GM12878 (cell line): ENCODE data around the gene MIEN1. TPM values are rescaled to one million over a fixed set of nuclear protein-coding genes. Genes with fewer than 3 reads are reported as not detected.

Experiments
- ATAC-seq: fragments of 200-7000 bp; cut with Tn5 transposase; 3 replicates; pipeline ENCODE4 v1.9.1; 2020; ENCODE audit warnings: mild to moderate bottlenecking, moderate library complexity
- BruUV-seq: library from RNA; stranded (reverse); fragments of 400-500 nt; replicated peaks from 2 replicates; lab custom pipeline; 2021; lab: Mats Ljungman, UMichigan
- CTCF ChIA-PET: fragments of 300-600 bp; sonication (Branson Sonifier 250); formaldehyde crosslinking; extraction: SDS; loops from one replicate; lab custom pipeline; 2021; ENCODE audit warnings: inconsistent platforms; lab: Yijun Ruan, JAX
- POLR2A ChIA-PET: fragments of 350-600 bp; formaldehyde crosslinking; extraction: SDS; loops from one replicate; lab custom pipeline; 2021; ENCODE audit warnings: inconsistent platforms; lab: Charles Lee
- RAD21 ChIA-PET: fragments of 300-600 bp; sonication (Branson Sonifier 250); formaldehyde crosslinking; loops from one replicate; lab custom pipeline; 2023; ENCODE audit warnings: antibody characterized with exemption; ENCODE audit not compliant: unreplicated experiment; lab: Charles Lee
- SMC1A ChIA-PET: fragments of 300-600 bp; sonication (Branson Sonifier 250); formaldehyde crosslinking; loops from one replicate; lab custom pipeline; 2023; ENCODE audit not compliant: unreplicated experiment, uncharacterized antibody; lab: Charles Lee
- DNase-seq: peaks from one replicate; pipeline ENCODE4 v3.0.0-alpha.2; 2011; ENCODE audit warnings: low read depth, low spot score
- FAIRE-seq: peaks from 3 replicates; lab custom pipeline; 2011; peaks lifted over from hg19 to GRCh38; lab: Jason Lieb, UNC
- H2AFZ ChIP-seq: 2 replicates; pipeline ENCODE4 v1.6.0; 2011; ENCODE audit warnings: low read depth, low read length, control low read depth; ENCODE audit not compliant: control insufficient read depth
- H3K27ac ChIP-seq: 2 replicates; pipeline ENCODE4 v1.5.1; 2011; ENCODE audit warnings: control low read depth; ENCODE audit not compliant: control insufficient read depth, insufficient read depth
- H3K27me3 ChIP-seq, 2 experiments: replicated peaks in 1 of 2; 2 replicates each; pipeline versions ENCODE4 v1.6.0 to v1.6.1; 2011; ENCODE audit warnings: low read length in 1 of 2; ENCODE audit not compliant: control insufficient read depth in 2 of 2, insufficient read depth in 2 of 2
- H3K36me3 ChIP-seq, 2 experiments: 2 replicates each; pipeline ENCODE4 v1.5.1; 2011; ENCODE audit warnings: low read length in 1 of 2; ENCODE audit not compliant: control insufficient read depth in 2 of 2, insufficient read depth in 2 of 2
- H3K4me1 ChIP-seq: 2 replicates; pipeline ENCODE4 v1.6.1; 2011; ENCODE audit warnings: mild to moderate bottlenecking, low read length, moderate library complexity, mixed read lengths; ENCODE audit not compliant: control insufficient read depth, insufficient read depth
- H3K4me2 ChIP-seq: 2 replicates; pipeline ENCODE4 v1.6.0; 2011; ENCODE audit warnings: control low read depth; ENCODE audit not compliant: control insufficient read depth, insufficient read depth
- H3K4me3 ChIP-seq: fragments of 200-600 bp; sonication (generic); 2 replicates; pipeline ENCODE4 v1.5.1; 2016
- H3K79me2 ChIP-seq: 2 replicates; pipeline ENCODE4 v1.6.0; 2011; ENCODE audit warnings: low read length; ENCODE audit not compliant: control insufficient read depth, insufficient read depth
- H3K9ac ChIP-seq: 2 replicates; pipeline ENCODE4 v1.8.0; 2011; ENCODE audit warnings: low read length, control low read depth, mixed read lengths; ENCODE audit not compliant: control insufficient read depth, insufficient read depth
- H3K9me3 ChIP-seq: replicated peaks from 3 replicates; pipeline ENCODE4 v1.5.1; 2011; ENCODE audit warnings: mild to moderate bottlenecking, low read length; ENCODE audit not compliant: control insufficient read depth, insufficient read depth
- H4K20me1 ChIP-seq: 2 replicates; pipeline ENCODE4 v1.6.0; 2011; ENCODE audit not compliant: control insufficient read depth, insufficient read depth
- HCFC1 ChIP-seq: fragments of 150-350 bp; IDR thresholded peaks from 2 replicates; pipeline ENCODE4 v1.6.1; 2014; ENCODE audit warnings: low read length
- IKZF2 ChIP-seq, 2 experiments: fragments of 450-650 bp; IDR thresholded peaks; 2 replicates each; pipeline ENCODE4 v1.6.1; 2017; ENCODE audit warnings: mild to moderate bottlenecking in 2 of 2, moderate library complexity in 2 of 2
- KLF5 ChIP-seq: fragments of 450-650 bp; IDR thresholded peaks from 2 replicates; pipeline ENCODE4 v1.6.1; 2014; ENCODE audit warnings: mild to moderate bottlenecking; ENCODE audit not compliant: partially characterized antibody
- MTA3 ChIP-seq: IDR thresholded peaks from 2 replicates; pipeline ENCODE4 v1.6.1; 2012; ENCODE audit warnings: low read length, inconsistent platforms, borderline replicate concordance
- NBN ChIP-seq: fragments of 450-650 bp; IDR thresholded peaks from 2 replicates; pipeline ENCODE4 v1.6.1; 2016
- PKNOX1 ChIP-seq: fragments of 450-650 bp; IDR thresholded peaks from 2 replicates; pipeline ENCODE4 v1.6.1; 2016; ENCODE audit warnings: mild to moderate bottlenecking
- RB1 ChIP-seq: fragments of 450-650 bp; formaldehyde crosslinking; IDR thresholded peaks from 2 replicates; pipeline ENCODE4 v1.6.1; 2017; ENCODE audit warnings: mild to moderate bottlenecking, borderline replicate concordance
- RBBP5 ChIP-seq: fragments of 200-600 bp; sonication (generic); conservative IDR thresholded peaks from 2 replicates; pipeline ENCODE4 v1.6.1; 2016
- RFX5 ChIP-seq: IDR thresholded peaks from 2 replicates; pipeline ENCODE4 v1.6.1; 2011; ENCODE audit warnings: low read depth, low read length, improper control_type of control experiment
- STAT1 ChIP-seq: fragments of 450-650 bp; conservative IDR thresholded peaks from 2 replicates; pipeline ENCODE4 v1.6.1; 2014; ENCODE audit warnings: antibody characterized with exemption, mild to moderate bottlenecking
- TARDBP ChIP-seq: IDR thresholded peaks from 2 replicates; pipeline ENCODE4 v1.6.1; 2016; ENCODE audit warnings: borderline replicate concordance
- TCF7 ChIP-seq: IDR thresholded peaks from 2 replicates; pipeline ENCODE4 v1.6.1; 2014; ENCODE audit warnings: antibody characterized with exemption, borderline replicate concordance
- ZNF384 ChIP-seq: IDR thresholded peaks from 2 replicates; pipeline ENCODE4 v1.6.1; 2012; ENCODE audit warnings: low read depth, mild to moderate bottlenecking, low read length, improper control_type of control experiment, borderline replicate concordance
- WGBS: methylation state at CpG from one replicate; pipeline ENCODE4 v1.1.6; 2016; ENCODE audit warnings: low lambda C conversion rate; ENCODE audit not compliant: insufficient replicate concordance, insufficient coverage; ENCODE audit errors: missing lambda C conversion rate; 5-methylcytosine and 5-hydroxymethylcytosine counted together
- in situ Hi-C: fragments of 300-500 bp; cut with MboI; formaldehyde crosslinking; loops from 9 replicates; pipeline ENCODE4 v1.14.3; 2018; ENCODE audit warnings: mixed read lengths
- intact Hi-C: fragments of 100-400 bp; cut with micrococcal nuclease; formaldehyde crosslinking; loops from one replicate; pipeline ENCODE4 v1.14.2; 2022; ENCODE audit not compliant: unreplicated experiment
- polyA plus RNA-seq, 11 experiments: library from polyadenylated mRNA; depleted of rRNA in 4 of 11; unstranded in 6 of 11; stranded (reverse) in 5 of 11; fragments of >200 nt; fragmentation: Nextera tagmentation in 4 of 11; fragmentation: Illumina TruSeq in 1 of 11; extraction: Ambion mirVana in 4 of 11; extraction: Trizol in 1 of 11; gene quantifications; 1 replicate in 1 of 11; 2 replicates in 10 of 11; pipeline versions ENCODE4 v1.2.1 to v1.2.3, GENCODE V29; 2011 to 2016; ENCODE audit warnings: inconsistent platforms in 2 of 11, missing spikeins in 2 of 11, low read depth in 1 of 11
- total RNA-seq, 4 experiments: library from RNA; depleted of rRNA in 3 of 4; stranded (reverse); fragments of >200 nt in 3 of 4; fragmentation: Illumina TruSeq in 1 of 4; extraction: Trizol in 1 of 4; gene quantifications; 2 replicates each; pipeline versions ENCODE4 v1.2.1 to v1.2.3, GENCODE V29; 2013 to 2021
- TF ChIP-seq, protein P1 (sequence below): IDR thresholded peaks from 2 replicates; pipeline ENCODE4 v1.6.1; 2012; ENCODE audit warnings: mild to moderate bottlenecking, low read depth, low read length
- TF ChIP-seq, protein P2 (sequence below): fragments of 450-650 bp; IDR thresholded peaks from 2 replicates; pipeline ENCODE4 v1.6.1; 2017; ENCODE audit warnings: borderline replicate concordance
- TF ChIP-seq, protein P3 (sequence below): fragments of 450-650 bp; conservative IDR thresholded peaks from 2 replicates; pipeline ENCODE4 v1.6.1; 2017; ENCODE audit warnings: mild to moderate bottlenecking, moderate library complexity

The MIEN1 gene
- total and polyA plus RNA-seq, 10 of the 15 experiments (the other 5 are each of a cell fraction or from before 2014, with no cell fraction given): 24.9 to 89.1 (median 47.7) TPM

DNA sequence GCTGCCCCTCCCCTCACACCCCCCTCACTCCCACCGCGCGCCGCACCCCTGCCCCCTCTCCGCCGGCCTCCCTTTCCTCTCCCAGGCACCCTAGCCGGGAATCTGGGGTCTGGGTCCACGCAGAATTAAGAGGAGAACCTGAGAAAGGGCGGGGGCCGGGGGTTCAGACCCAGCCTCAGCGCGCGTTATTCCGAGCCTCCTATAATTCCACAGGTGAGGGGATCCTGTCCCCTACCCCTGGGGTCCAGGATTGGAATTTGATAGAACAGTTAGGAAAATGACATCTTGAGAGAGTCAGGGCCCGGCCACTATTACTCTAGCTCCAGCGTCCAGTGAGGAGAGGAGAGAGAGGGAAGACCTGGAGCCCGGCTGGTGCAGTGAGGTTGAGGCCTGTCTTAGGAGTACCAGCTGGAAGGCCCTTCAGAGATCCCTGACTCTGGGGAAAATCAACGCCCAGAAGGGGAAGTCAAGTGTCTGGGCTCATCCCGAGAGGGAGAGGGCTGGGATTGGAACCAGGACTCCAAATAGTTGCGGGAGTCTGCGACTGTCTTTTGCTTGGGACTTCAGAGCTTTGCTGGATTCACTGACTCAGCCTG is 24.7 kb upstream of the MIEN1 start:
- peak overlapping the region; percentile 96 for H3K27ac ChIP-seq
- POLR2A ChIA-PET: interaction anchor here (0.6 to 2.9 kb wide), 18 partner anchors 12 to 183 kb away, joined by 3 to 32 read pairs (median 3); partner anchors contain the start of gene PNMT
- in situ Hi-C loops: loop anchor here (5.0 kb wide), 2 partner anchors 107 to 133 kb away; partner anchors contain the start of gene IKZF3
- TF ChIP-seq STAT1 (no peak), TCF7 (no peak), KLF5 (no peak), MTA3 (no peak), ZNF384 (no peak), RBBP5 (no peak), TARDBP (0 out of 2 replicates have a peak, but pooled peaks have one; percentile 68), NBN (peak; percentile 0; the same call in 1 of the 2 replicates), IKZF2 (IDR thresholded peaks at IDR 0.05) (no peak), RB1 (no peak), PKNOX1 (no peak), RFX5 (no peak), HCFC1 (no peak)
- TF ChIP-seq, protein P1, sequence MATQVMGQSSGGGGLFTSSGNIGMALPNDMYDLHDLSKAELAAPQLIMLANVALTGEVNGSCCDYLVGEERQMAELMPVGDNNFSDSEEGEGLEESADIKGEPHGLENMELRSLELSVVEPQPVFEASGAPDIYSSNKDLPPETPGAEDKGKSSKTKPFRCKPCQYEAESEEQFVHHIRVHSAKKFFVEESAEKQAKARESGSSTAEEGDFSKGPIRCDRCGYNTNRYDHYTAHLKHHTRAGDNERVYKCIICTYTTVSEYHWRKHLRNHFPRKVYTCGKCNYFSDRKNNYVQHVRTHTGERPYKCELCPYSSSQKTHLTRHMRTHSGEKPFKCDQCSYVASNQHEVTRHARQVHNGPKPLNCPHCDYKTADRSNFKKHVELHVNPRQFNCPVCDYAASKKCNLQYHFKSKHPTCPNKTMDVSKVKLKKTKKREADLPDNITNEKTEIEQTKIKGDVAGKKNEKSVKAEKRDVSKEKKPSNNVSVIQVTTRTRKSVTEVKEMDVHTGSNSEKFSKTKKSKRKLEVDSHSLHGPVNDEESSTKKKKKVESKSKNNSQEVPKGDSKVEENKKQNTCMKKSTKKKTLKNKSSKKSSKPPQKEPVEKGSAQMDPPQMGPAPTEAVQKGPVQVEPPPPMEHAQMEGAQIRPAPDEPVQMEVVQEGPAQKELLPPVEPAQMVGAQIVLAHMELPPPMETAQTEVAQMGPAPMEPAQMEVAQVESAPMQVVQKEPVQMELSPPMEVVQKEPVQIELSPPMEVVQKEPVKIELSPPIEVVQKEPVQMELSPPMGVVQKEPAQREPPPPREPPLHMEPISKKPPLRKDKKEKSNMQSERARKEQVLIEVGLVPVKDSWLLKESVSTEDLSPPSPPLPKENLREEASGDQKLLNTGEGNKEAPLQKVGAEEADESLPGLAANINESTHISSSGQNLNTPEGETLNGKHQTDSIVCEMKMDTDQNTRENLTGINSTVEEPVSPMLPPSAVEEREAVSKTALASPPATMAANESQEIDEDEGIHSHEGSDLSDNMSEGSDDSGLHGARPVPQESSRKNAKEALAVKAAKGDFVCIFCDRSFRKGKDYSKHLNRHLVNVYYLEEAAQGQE: no peak
- TF ChIP-seq, protein P2, sequence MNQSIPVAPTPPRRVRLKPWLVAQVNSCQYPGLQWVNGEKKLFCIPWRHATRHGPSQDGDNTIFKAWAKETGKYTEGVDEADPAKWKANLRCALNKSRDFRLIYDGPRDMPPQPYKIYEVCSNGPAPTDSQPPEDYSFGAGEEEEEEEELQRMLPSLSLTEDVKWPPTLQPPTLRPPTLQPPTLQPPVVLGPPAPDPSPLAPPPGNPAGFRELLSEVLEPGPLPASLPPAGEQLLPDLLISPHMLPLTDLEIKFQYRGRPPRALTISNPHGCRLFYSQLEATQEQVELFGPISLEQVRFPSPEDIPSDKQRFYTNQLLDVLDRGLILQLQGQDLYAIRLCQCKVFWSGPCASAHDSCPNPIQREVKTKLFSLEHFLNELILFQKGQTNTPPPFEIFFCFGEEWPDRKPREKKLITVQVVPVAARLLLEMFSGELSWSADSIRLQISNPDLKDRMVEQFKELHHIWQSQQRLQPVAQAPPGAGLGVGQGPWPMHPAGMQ: no peak; the same call in 1 of the 2 replicates
- TF ChIP-seq, protein P3, sequence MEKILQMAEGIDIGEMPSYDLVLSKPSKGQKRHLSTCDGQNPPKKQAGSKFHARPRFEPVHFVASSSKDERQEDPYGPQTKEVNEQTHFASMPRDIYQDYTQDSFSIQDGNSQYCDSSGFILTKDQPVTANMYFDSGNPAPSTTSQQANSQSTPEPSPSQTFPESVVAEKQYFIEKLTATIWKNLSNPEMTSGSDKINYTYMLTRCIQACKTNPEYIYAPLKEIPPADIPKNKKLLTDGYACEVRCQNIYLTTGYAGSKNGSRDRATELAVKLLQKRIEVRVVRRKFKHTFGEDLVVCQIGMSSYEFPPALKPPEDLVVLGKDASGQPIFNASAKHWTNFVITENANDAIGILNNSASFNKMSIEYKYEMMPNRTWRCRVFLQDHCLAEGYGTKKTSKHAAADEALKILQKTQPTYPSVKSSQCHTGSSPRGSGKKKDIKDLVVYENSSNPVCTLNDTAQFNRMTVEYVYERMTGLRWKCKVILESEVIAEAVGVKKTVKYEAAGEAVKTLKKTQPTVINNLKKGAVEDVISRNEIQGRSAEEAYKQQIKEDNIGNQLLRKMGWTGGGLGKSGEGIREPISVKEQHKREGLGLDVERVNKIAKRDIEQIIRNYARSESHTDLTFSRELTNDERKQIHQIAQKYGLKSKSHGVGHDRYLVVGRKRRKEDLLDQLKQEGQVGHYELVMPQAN: no peak

More for the DNA sequence above, 24.7 kb upstream of the MIEN1 start:
- FAIRE-seq: no peak
- no peaks in the 10 kb centered on the region for H4K20me1 ChIP-seq
- DNase-seq: no peak
- no peak overlapping the region for H2AFZ ChIP-seq
- no peak for ATAC-seq
- H3K4me1 ChIP-seq: peaks cover 60% of the 10 kb centered on the region
- H3K79me2 ChIP-seq: peaks cover 27% of the 10 kb centered on the region
- no peaks in the 10 kb centered on the region for H3K9me3 ChIP-seq
- H3K9ac ChIP-seq: peak overlapping the region; percentile 83
- ChIA-PET CTCF (interaction anchor here (0.6 to 5.0 kb wide), 20 partner anchors 12 to 224 kb away, joined by 3 to 39 read pairs (median 6); partner anchors contain the start of genes IKZF3 and MIEN1), SMC1A (interaction anchor here (0.7 to 3.0 kb wide), 19 partner anchors 10 to 204 kb away, joined by 3 to 50 read pairs (median 6); partner anchors contain the start of gene IKZF3), RAD21 (interaction anchor here (0.7 to 3.7 kb wide), 25 partner anchors 10 to 225 kb away, joined by 3 to 57 read pairs (median 7); partner anchors contain the start of genes IKZF3 and PSMD3)
- 4% methylated on average over 18 of the region's 21 CpGs for WGBS
- intact Hi-C loops: loop anchor here (1.0 to 5.0 kb wide), 6 partner anchors 24 to 227 kb away; partner anchors contain the start of genes LRRC3C, MIEN1, ORMDL3 and PSMD3
- H3K4me3 ChIP-seq: peak overlapping the region; percentile 66
- peak overlapping the region; percentile 87 for H3K4me2 ChIP-seq
- no peaks in the 10 kb centered on the region for H3K27me3 ChIP-seq
- TSS peak; percentile 88 for BruUV-seq
- peaks cover 0 to 3% of the 10 kb centered on the region in 2 experiments; a peak in 1 of 4 replicates for H3K36me3 ChIP-seq
